ENCODE measurements around the gene TBCE.
"Not testable (repeated sequence)": the region's sequence is repeated elsewhere in the genome, so short reads cannot be mapped to it uniquely, and the experiment has no call there.

TBCE gene

GRCh38 chr1:235357485-235358373 is 9.5 kb upstream of the TBCE start:
- DNase-seq, result peak; percentile 44

GRCh38 chr1:235358899-235359298 is 8.3 kb upstream of the TBCE start:
- DNase-seq, result no peak

GRCh38 chr1:235364189-235364588 is 3.0 kb upstream of the TBCE start:
- not testable (repeated sequence) for DNase-seq

GRCh38 chr1:235366286-235366685 is 941 bp upstream of the TBCE start:
- no peak for DNase-seq

GRCh38 chr1:235368428-235368827 is 1.2 kb downstream of the TBCE start:
- no peak for DNase-seq

- no peak for DNase-seq
These were observed 2.6 kb downstream of the TBCE start for GRCh38 chr1:235369802-235370201.

GRCh38 chr1:235375919-235376605 is 8.8 kb downstream of the TBCE start:
- DNase-seq, result no peak

- DNase-seq, result not testable (repeated sequence)
These were observed 11.0 kb downstream of the TBCE start for GRCh38 chr1:235378134-235378735.

GRCh38 chr1:235381955-235382739 is 14.9 kb downstream of the TBCE start:
- DNase-seq, result not testable (repeated sequence)

GRCh38 chr1:235385633-235386032 is 18.4 kb downstream of the TBCE start:
- not testable (repeated sequence) for DNase-seq

GRCh38 chr1:235391874-235392273 is 24.6 kb downstream of the TBCE start:
- no peak for DNase-seq

GRCh38 chr1:235397733-235398132 is 30.5 kb downstream of the TBCE start:
- no peak for DNase-seq

- no peak for DNase-seq
These were observed 32.4 kb downstream of the TBCE start for GRCh38 chr1:235399661-235400060.

- DNase-seq, result no peak
These were observed 34.0 kb downstream of the TBCE start for GRCh38 chr1:235401251-235401650.

- DNase-seq, result no peak
These were observed 35.4 kb downstream of the TBCE start for GRCh38 chr1:235402457-235403200.

GRCh38 chr1:235403593-235403992 is 36.4 kb downstream of the TBCE start:
- no peak for DNase-seq

- no peak for DNase-seq
These were observed 37.0 kb downstream of the TBCE start for GRCh38 chr1:235404190-235404589.

- DNase-seq, result no peak
These were observed 40.2 kb downstream of the TBCE start for GRCh38 chr1:235407419-235407818.

GRCh38 chr1:235408503-235408960 is 41.3 kb downstream of the TBCE start:
- DNase-seq, result no peak

GRCh38 chr1:235409042-235409820 is 42.0 kb downstream of the TBCE start:
- DNase-seq, result no peak

- no peak for DNase-seq
These were observed 43.2 kb downstream of the TBCE start for GRCh38 chr1:235410467-235410866.

All from NCI-H146 (cell line).